HG03175 (cell line): ENCODE measurements around the gene ADAMTS6.
"Not testable (repeated sequence)": the region's sequence is repeated elsewhere in the genome, so short reads cannot be mapped to it uniquely, and the experiment has no call there.

Source experiments
- ATAC-seq: cut with Tn5 transposase; IDR thresholded peaks from one replicate; pipeline ENCODE4 v1.9.1; 2021; ENCODE audit warnings: mild to moderate bottlenecking, moderate library complexity; ENCODE audit not compliant: unreplicated experiment

The ADAMTS6 gene

GRCh38 chr5:65203746-65204145 lies 278.0 kb downstream of the ADAMTS6 start:
- no peak for ATAC-seq

- ATAC-seq: no peak
Measured at GRCh38 chr5:65199993-65200675, 281.6 kb downstream of the ADAMTS6 start.

- ATAC-seq: no peak
Measured at GRCh38 chr5:65198456-65199120, 283.1 kb downstream of the ADAMTS6 start.

- no peak for ATAC-seq
Measured at GRCh38 chr5:65197531-65198455, 283.9 kb downstream of the ADAMTS6 start.

- no peak for ATAC-seq
Measured at GRCh38 chr5:65194871-65195270, 286.8 kb downstream of the ADAMTS6 start.

- ATAC-seq: no peak
Measured at GRCh38 chr5:65192331-65192730, 289.4 kb downstream of the ADAMTS6 start.

- no peak for ATAC-seq
Measured at GRCh38 chr5:65191554-65192135, 290.1 kb downstream of the ADAMTS6 start.

GRCh38 chr5:65190328-65191053 lies 291.2 kb downstream of the ADAMTS6 start:
- no peak for ATAC-seq

- ATAC-seq: no peak
Measured at GRCh38 chr5:65186646-65187227, 295.0 kb downstream of the ADAMTS6 start.

- no peak for ATAC-seq
Measured at GRCh38 chr5:65185468-65185867, 296.3 kb downstream of the ADAMTS6 start.

- no peak for ATAC-seq
Measured at GRCh38 chr5:65184780-65185179, 296.9 kb downstream of the ADAMTS6 start.

GRCh38 chr5:65174231-65174630 lies 307.5 kb downstream of the ADAMTS6 start:
- ATAC-seq: not testable (repeated sequence)

- ATAC-seq: no peak
Measured at GRCh38 chr5:65173130-65173525, 308.6 kb downstream of the ADAMTS6 start.

GRCh38 chr5:65172486-65173129 lies 309.1 kb downstream of the ADAMTS6 start:
- ATAC-seq: peak; percentile 87

GRCh38 chr5:65171645-65172044 lies 310.1 kb downstream of the ADAMTS6 start:
- no peak for ATAC-seq

GRCh38 chr5:65163698-65164097 lies 318.0 kb downstream of the ADAMTS6 start:
- no peak for ATAC-seq

- ATAC-seq: no peak
Measured at GRCh38 chr5:65161655-65162054, 320.1 kb downstream of the ADAMTS6 start.

GRCh38 chr5:65157906-65158603 lies 323.7 kb downstream of the ADAMTS6 start:
- no peak for ATAC-seq

- no peak for ATAC-seq
Measured at GRCh38 chr5:65156933-65157332, 324.8 kb downstream of the ADAMTS6 start.
